GM12878 (cell line): ENCODE results near the gene CCDC149. TPM values are rescaled to one million over a fixed set of nuclear protein-coding genes. Genes with fewer than 3 reads are reported as not detected.

Experiments
- ATAC-seq: fragments of 200-7000 bp; cut with Tn5 transposase; 3 replicates; pipeline ENCODE4 v1.9.1; 2020; ENCODE audit warnings: mild to moderate bottlenecking, moderate library complexity
- BruUV-seq: library from RNA; stranded (reverse); fragments of 400-500 nt; replicated peaks from 2 replicates; lab custom pipeline; 2021; lab: Mats Ljungman, UMichigan
- CTCF ChIA-PET: fragments of 300-600 bp; sonication (Branson Sonifier 250); formaldehyde crosslinking; extraction: SDS; loops from one replicate; lab custom pipeline; 2021; ENCODE audit warnings: inconsistent platforms; lab: Yijun Ruan, JAX
- POLR2A ChIA-PET: fragments of 350-600 bp; formaldehyde crosslinking; extraction: SDS; loops from one replicate; lab custom pipeline; 2021; ENCODE audit warnings: inconsistent platforms; lab: Charles Lee
- RAD21 ChIA-PET: fragments of 300-600 bp; sonication (Branson Sonifier 250); formaldehyde crosslinking; loops from one replicate; lab custom pipeline; 2023; ENCODE audit warnings: antibody characterized with exemption; ENCODE audit not compliant: unreplicated experiment; lab: Charles Lee
- SMC1A ChIA-PET: fragments of 300-600 bp; sonication (Branson Sonifier 250); formaldehyde crosslinking; loops from one replicate; lab custom pipeline; 2023; ENCODE audit not compliant: unreplicated experiment, uncharacterized antibody; lab: Charles Lee
- DNase-seq: peaks from one replicate; pipeline ENCODE4 v3.0.0-alpha.2; 2011; ENCODE audit warnings: low read depth, low spot score
- FAIRE-seq: peaks from 3 replicates; lab custom pipeline; 2011; peaks lifted over from hg19 to GRCh38; lab: Jason Lieb, UNC
- H2AFZ ChIP-seq: 2 replicates; pipeline ENCODE4 v1.6.0; 2011; ENCODE audit warnings: low read depth, low read length, control low read depth; ENCODE audit not compliant: control insufficient read depth
- H3K27ac ChIP-seq: 2 replicates; pipeline ENCODE4 v1.5.1; 2011; ENCODE audit warnings: control low read depth; ENCODE audit not compliant: control insufficient read depth, insufficient read depth
- H3K27me3 ChIP-seq, 2 experiments: replicated peaks in 1 of 2; 2 replicates each; pipeline versions ENCODE4 v1.6.0 to v1.6.1; 2011; ENCODE audit warnings: low read length in 1 of 2; ENCODE audit not compliant: control insufficient read depth in 2 of 2, insufficient read depth in 2 of 2
- H3K36me3 ChIP-seq, 2 experiments: 2 replicates each; pipeline ENCODE4 v1.5.1; 2011; ENCODE audit warnings: low read length in 1 of 2; ENCODE audit not compliant: control insufficient read depth in 2 of 2, insufficient read depth in 2 of 2
- H3K4me1 ChIP-seq: 2 replicates; pipeline ENCODE4 v1.6.1; 2011; ENCODE audit warnings: mild to moderate bottlenecking, low read length, moderate library complexity, mixed read lengths; ENCODE audit not compliant: control insufficient read depth, insufficient read depth
- H3K4me2 ChIP-seq: 2 replicates; pipeline ENCODE4 v1.6.0; 2011; ENCODE audit warnings: control low read depth; ENCODE audit not compliant: control insufficient read depth, insufficient read depth
- H3K4me3 ChIP-seq: fragments of 200-600 bp; sonication (generic); 2 replicates; pipeline ENCODE4 v1.5.1; 2016
- H3K79me2 ChIP-seq: 2 replicates; pipeline ENCODE4 v1.6.0; 2011; ENCODE audit warnings: low read length; ENCODE audit not compliant: control insufficient read depth, insufficient read depth
- H3K9ac ChIP-seq: 2 replicates; pipeline ENCODE4 v1.8.0; 2011; ENCODE audit warnings: low read length, control low read depth, mixed read lengths; ENCODE audit not compliant: control insufficient read depth, insufficient read depth
- H3K9me3 ChIP-seq: replicated peaks from 3 replicates; pipeline ENCODE4 v1.5.1; 2011; ENCODE audit warnings: mild to moderate bottlenecking, low read length; ENCODE audit not compliant: control insufficient read depth, insufficient read depth
- H4K20me1 ChIP-seq: 2 replicates; pipeline ENCODE4 v1.6.0; 2011; ENCODE audit not compliant: control insufficient read depth, insufficient read depth
- CBFB ChIP-seq: IDR thresholded peaks from 2 replicates; pipeline ENCODE4 v1.6.1; 2016; ENCODE audit warnings: antibody characterized with exemption, low read depth
- EGR1 ChIP-seq, 2 experiments: IDR thresholded peaks; 1 replicate in 1 of 2; 2 replicates in 1 of 2; pipeline ENCODE4 v1.6.1; 2011 to 2012; ENCODE audit warnings: low read depth in 2 of 2, low read length in 2 of 2, borderline replicate concordance in 1 of 2, mild to moderate bottlenecking in 1 of 2, moderate library complexity in 1 of 2
- POLR2A ChIP-seq: IDR thresholded peaks from 2 replicates; pipeline ENCODE4 v1.6.1; 2011; ENCODE audit warnings: low read depth, mild to moderate bottlenecking, low read length
- SKIL ChIP-seq: fragments of 450-650 bp; IDR thresholded peaks from 2 replicates; pipeline ENCODE4 v1.6.1; 2017; ENCODE audit warnings: mild to moderate bottlenecking, low read depth, inconsistent platforms; ENCODE audit not compliant: poor library complexity, severe bottlenecking
- ZBTB33 ChIP-seq: fragments of 450-650 bp; IDR thresholded peaks from 2 replicates; pipeline ENCODE4 v1.6.1; 2017; ENCODE audit warnings: mild to moderate bottlenecking
- ZNF592 ChIP-seq: fragments of 450-650 bp; IDR thresholded peaks from 2 replicates; pipeline ENCODE4 v1.6.1; 2017; ENCODE audit warnings: mild to moderate bottlenecking, moderate library complexity
- WGBS: methylation state at CpG from one replicate; pipeline ENCODE4 v1.1.6; 2016; ENCODE audit warnings: low lambda C conversion rate; ENCODE audit not compliant: insufficient replicate concordance, insufficient coverage; ENCODE audit errors: missing lambda C conversion rate; 5-methylcytosine and 5-hydroxymethylcytosine counted together
- in situ Hi-C: fragments of 300-500 bp; cut with MboI; formaldehyde crosslinking; loops from 9 replicates; pipeline ENCODE4 v1.14.3; 2018; ENCODE audit warnings: mixed read lengths
- intact Hi-C: fragments of 100-400 bp; cut with micrococcal nuclease; formaldehyde crosslinking; loops from one replicate; pipeline ENCODE4 v1.14.2; 2022; ENCODE audit not compliant: unreplicated experiment
- polyA plus RNA-seq, 11 experiments: library from polyadenylated mRNA; depleted of rRNA in 4 of 11; unstranded in 6 of 11; stranded (reverse) in 5 of 11; fragments of >200 nt; fragmentation: Nextera tagmentation in 4 of 11; fragmentation: Illumina TruSeq in 1 of 11; extraction: Ambion mirVana in 4 of 11; extraction: Trizol in 1 of 11; gene quantifications; 1 replicate in 1 of 11; 2 replicates in 10 of 11; pipeline versions ENCODE4 v1.2.1 to v1.2.3, GENCODE V29; 2011 to 2016; ENCODE audit warnings: inconsistent platforms in 2 of 11, missing spikeins in 2 of 11, low read depth in 1 of 11
- total RNA-seq, 4 experiments: library from RNA; depleted of rRNA in 3 of 4; stranded (reverse); fragments of >200 nt in 3 of 4; fragmentation: Illumina TruSeq in 1 of 4; extraction: Trizol in 1 of 4; gene quantifications; 2 replicates each; pipeline versions ENCODE4 v1.2.1 to v1.2.3, GENCODE V29; 2013 to 2021
- TF ChIP-seq, protein P1 (sequence below): fragments of 450-650 bp; IDR thresholded peaks from 2 replicates; pipeline ENCODE4 v1.6.1; 2018; ENCODE audit warnings: borderline replicate concordance, mild to moderate bottlenecking; ENCODE audit not compliant: partially characterized antibody

Gene CCDC149
- total and polyA plus RNA-seq, 10 of the 15 experiments (the other 5 are each of a cell fraction or from before 2014, with no cell fraction given): 0.03 to 0.04 (median 0.04) TPM; not detected in 7

- H3K9me3 ChIP-seq: no peaks in the 10 kb centered on the region
- no peaks in the 10 kb centered on the region for H3K4me1 ChIP-seq
- in situ Hi-C loops: no loop called here
- no peaks in the 10 kb centered on the region for H3K36me3 ChIP-seq
- no peaks in the 10 kb centered on the region for H3K79me2 ChIP-seq
- no peak for FAIRE-seq
- no TSS peak for BruUV-seq
- SMC1A ChIA-PET: no interaction called here
- H3K27ac ChIP-seq: no peak overlapping the region
- POLR2A ChIA-PET: no interaction called here
- CTCF ChIA-PET: no interaction called here
- TF ChIP-seq POLR2A: no peak
- no peak for TF ChIP-seq ZBTB33
- no peak for TF ChIP-seq SKIL
- TF ChIP-seq CBFB: no peak
- TF ChIP-seq, protein P1, sequence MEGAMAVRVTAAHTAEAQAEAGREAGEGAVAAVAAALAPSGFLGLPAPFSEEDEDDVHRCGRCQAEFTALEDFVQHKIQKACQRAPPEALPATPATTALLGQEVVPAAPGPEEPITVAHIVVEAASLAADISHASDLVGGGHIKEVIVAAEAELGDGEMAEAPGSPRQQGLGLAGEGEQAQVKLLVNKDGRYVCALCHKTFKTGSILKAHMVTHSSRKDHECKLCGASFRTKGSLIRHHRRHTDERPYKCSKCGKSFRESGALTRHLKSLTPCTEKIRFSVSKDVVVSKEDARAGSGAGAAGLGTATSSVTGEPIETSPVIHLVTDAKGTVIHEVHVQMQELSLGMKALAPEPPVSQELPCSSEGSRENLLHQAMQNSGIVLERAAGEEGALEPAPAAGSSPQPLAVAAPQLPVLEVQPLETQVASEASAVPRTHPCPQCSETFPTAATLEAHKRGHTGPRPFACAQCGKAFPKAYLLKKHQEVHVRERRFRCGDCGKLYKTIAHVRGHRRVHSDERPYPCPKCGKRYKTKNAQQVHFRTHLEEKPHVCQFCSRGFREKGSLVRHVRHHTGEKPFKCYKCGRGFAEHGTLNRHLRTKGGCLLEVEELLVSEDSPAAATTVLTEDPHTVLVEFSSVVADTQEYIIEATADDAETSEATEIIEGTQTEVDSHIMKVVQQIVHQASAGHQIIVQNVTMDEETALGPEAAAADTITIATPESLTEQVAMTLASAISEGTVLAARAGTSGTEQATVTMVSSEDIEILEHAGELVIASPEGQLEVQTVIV: no peak
- no peak for TF ChIP-seq EGR1 (IDR thresholded peaks at IDR 0.05; ENCODE audit: borderline replicate concordance in 1 of 2, low read depth in 2 of 2, low read length in 2 of 2)
- no peak for TF ChIP-seq ZNF592
- H2AFZ ChIP-seq: no peak overlapping the region
- no peak overlapping the region for H3K9ac ChIP-seq
- no peak overlapping the region for H3K4me2 ChIP-seq
- H4K20me1 ChIP-seq: no peaks in the 10 kb centered on the region
- H3K4me3 ChIP-seq: no peak overlapping the region
- no peak for ATAC-seq
- H3K27me3 ChIP-seq: no peaks in the 10 kb centered on the region; a peak in 2 of 4 replicates
- no peak for DNase-seq
- intact Hi-C loops: no loop called here
- RAD21 ChIA-PET: no interaction called here
- WGBS: 49% methylated on average over 5 of the region's 5 CpGs
Measured at GRCh38 chr4:24896977-24897376, 15.9 kb downstream of the CCDC149 start.
